ENCODE results near the gene NIPBL.
"Not testable (repeated sequence)": the region's sequence is repeated elsewhere in the genome, so short reads cannot be mapped to it uniquely, and the experiment has no call there.

The NIPBL gene

GRCh38 chr5:37015795-37016666, 139.5 kb downstream of the NIPBL start:
- DNase-seq (ENCODE audit: low read depth in 2 of 3, low spot score in 2 of 3), result no peak

- no peak for DNase-seq (ENCODE audit: low read depth in 2 of 3, low spot score in 2 of 3)
Measured at GRCh38 chr5:37028910-37029309, 152.3 kb downstream of the NIPBL start.

- no peak for DNase-seq (ENCODE audit: low read depth in 2 of 3, low spot score in 2 of 3)
Measured at GRCh38 chr5:37029436-37029835, 152.9 kb downstream of the NIPBL start.

GRCh38 chr5:37034955-37035354, 158.4 kb downstream of the NIPBL start:
- DNase-seq (ENCODE audit: low read depth in 2 of 3, low spot score in 2 of 3), result no peak

GRCh38 chr5:37037840-37038239, 161.3 kb downstream of the NIPBL start:
- DNase-seq (ENCODE audit: low read depth in 2 of 3, low spot score in 2 of 3), result no peak

- DNase-seq (ENCODE audit: low read depth in 2 of 3, low spot score in 2 of 3), result no peak
Measured at GRCh38 chr5:37039824-37040223, 163.3 kb downstream of the NIPBL start.

- no peak for DNase-seq (ENCODE audit: low read depth in 2 of 3, low spot score in 2 of 3)
Measured at GRCh38 chr5:37043693-37044092, 167.1 kb downstream of the NIPBL start.

GRCh38 chr5:37044120-37044519, 167.6 kb downstream of the NIPBL start:
- no peak for DNase-seq (ENCODE audit: low read depth in 2 of 3, low spot score in 2 of 3)

- no peak for DNase-seq (ENCODE audit: low read depth in 2 of 3, low spot score in 2 of 3)
Measured at GRCh38 chr5:37045703-37046102, 169.1 kb downstream of the NIPBL start.

GRCh38 chr5:37047947-37048346, 171.4 kb downstream of the NIPBL start:
- no peak for DNase-seq (ENCODE audit: low read depth in 2 of 3, low spot score in 2 of 3)

GRCh38 chr5:37054391-37054790, 177.8 kb downstream of the NIPBL start:
- DNase-seq (ENCODE audit: low read depth in 2 of 3, low spot score in 2 of 3), result no peak

- DNase-seq (ENCODE audit: low read depth in 2 of 3, low spot score in 2 of 3), result no peak
Measured at GRCh38 chr5:37055383-37055990, 178.9 kb downstream of the NIPBL start.

- no peak for DNase-seq (ENCODE audit: low read depth in 2 of 3, low spot score in 2 of 3)
Measured at GRCh38 chr5:37056762-37057161, 180.2 kb downstream of the NIPBL start.

GRCh38 chr5:37060030-37060429, 183.5 kb downstream of the NIPBL start:
- no peak for DNase-seq (ENCODE audit: low read depth in 2 of 3, low spot score in 2 of 3)

GRCh38 chr5:37063739-37064138, 187.2 kb downstream of the NIPBL start:
- no peak for DNase-seq (ENCODE audit: low read depth in 2 of 3, low spot score in 2 of 3)

GRCh38 chr5:37064442-37064841, 187.9 kb downstream of the NIPBL start:
- DNase-seq (ENCODE audit: low read depth in 2 of 3, low spot score in 2 of 3), result no peak

GRCh38 chr5:37071487-37071886, 194.9 kb downstream of the NIPBL start:
- DNase-seq (ENCODE audit: low read depth in 2 of 3, low spot score in 2 of 3), result no peak

GRCh38 chr5:37071901-37072581, 195.5 kb downstream of the NIPBL start:
- DNase-seq (ENCODE audit: low read depth in 2 of 3, low spot score in 2 of 3), result no peak

GRCh38 chr5:37075399-37075950, 198.9 kb downstream of the NIPBL start:
- DNase-seq (ENCODE audit: low read depth in 2 of 3, low spot score in 2 of 3), result no peak

- no peak for DNase-seq (ENCODE audit: low read depth in 2 of 3, low spot score in 2 of 3)
Measured at GRCh38 chr5:37077146-37077545, 200.6 kb downstream of the NIPBL start.

GRCh38 chr5:37080697-37081096, 204.1 kb downstream of the NIPBL start:
- no peak for DNase-seq (ENCODE audit: low read depth in 2 of 3, low spot score in 2 of 3)

GRCh38 chr5:37082977-37083376, 206.4 kb downstream of the NIPBL start:
- not testable (repeated sequence) for DNase-seq (ENCODE audit: low read depth in 2 of 3, low spot score in 2 of 3)

All from activated CD8-positive, alpha-beta memory T cell treated with anti-CD3 and anti-CD28 coated beads for 48 hours (primary cell).